ENCODE measurements around the gene GNA14.

GNA14 gene

GRCh38 chr9:77475641-77476473 lies 172.3 kb downstream of the GNA14 start:
- no peak overlapping the region for H3K4me3 ChIP-seq (replicated peaks; ENCODE audit: low read depth, low read length)
- no peak for TF ChIP-seq CTCF (IDR thresholded peaks at IDR 0.05; ENCODE audit: low read length, missing control alignments)
- peak; percentile 84 for DNase-seq (ENCODE audit: low read depth)

GRCh38 chr9:77474936-77475335 lies 173.2 kb downstream of the GNA14 start:
- TF ChIP-seq CTCF (IDR thresholded peaks at IDR 0.05; ENCODE audit: low read length, missing control alignments): no peak
- DNase-seq (ENCODE audit: low read depth): no peak
- no peak overlapping the region for H3K4me3 ChIP-seq (replicated peaks; ENCODE audit: low read depth, low read length)

GRCh38 chr9:77472646-77473045 lies 175.5 kb downstream of the GNA14 start:
- DNase-seq (ENCODE audit: low read depth): no peak
- H3K4me3 ChIP-seq (replicated peaks; ENCODE audit: low read depth, low read length): no peak overlapping the region
- TF ChIP-seq CTCF (IDR thresholded peaks at IDR 0.05; ENCODE audit: low read length, missing control alignments): no peak

GRCh38 chr9:77471572-77471971 lies 176.6 kb downstream of the GNA14 start:
- H3K4me3 ChIP-seq (replicated peaks; ENCODE audit: low read depth, low read length): no peak overlapping the region
- no peak for DNase-seq (ENCODE audit: low read depth)
- no peak for TF ChIP-seq CTCF (IDR thresholded peaks at IDR 0.05; ENCODE audit: low read length, missing control alignments)

- TF ChIP-seq CTCF (IDR thresholded peaks at IDR 0.05; ENCODE audit: low read length, missing control alignments): no peak
- DNase-seq (ENCODE audit: low read depth): peak; percentile 48
- H3K4me3 ChIP-seq (replicated peaks; ENCODE audit: low read depth, low read length): no peak overlapping the region
These were observed 178.4 kb downstream of the GNA14 start for GRCh38 chr9:77469515-77470231.

- DNase-seq (ENCODE audit: low read depth): no peak
- TF ChIP-seq CTCF (IDR thresholded peaks at IDR 0.05; ENCODE audit: low read length, missing control alignments): no peak
- H3K4me3 ChIP-seq (replicated peaks; ENCODE audit: low read depth, low read length): no peak overlapping the region
These were observed 183.5 kb downstream of the GNA14 start for GRCh38 chr9:77464661-77465060.

Data from fibroblast of pulmonary artery (primary cell).